Measurements from ENCODE around the gene PITPNM1.
A peak's percentile ranks its signal among the peaks of the same experiment; 100 is the strongest.

The PITPNM1 gene

GRCh38 chr11:67502328-67502979 lies 2.7 kb downstream of the PITPNM1 start:
- no peak for DNase-seq

DNA sequence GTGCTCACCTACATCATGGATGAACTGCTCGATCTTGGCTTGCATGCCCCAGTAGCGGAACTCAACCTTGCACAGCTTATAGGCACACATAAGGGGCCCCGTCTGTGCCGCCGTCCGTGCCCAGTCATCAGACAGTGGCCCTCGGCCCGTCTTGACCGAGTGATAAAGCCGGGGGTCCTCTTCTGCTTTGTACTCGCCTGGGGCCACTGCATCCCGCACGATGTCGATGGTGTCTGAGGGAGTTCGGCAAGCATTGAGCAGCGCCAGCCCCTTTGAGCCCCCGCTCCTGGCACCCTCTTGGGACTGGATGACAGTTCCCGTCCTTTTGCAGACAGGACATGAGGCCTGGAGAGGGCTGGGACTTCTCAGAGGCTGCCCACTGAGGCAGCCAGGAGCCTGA lies 3.3 kb downstream of the PITPNM1 start:
- no peak for DNase-seq

DNA sequence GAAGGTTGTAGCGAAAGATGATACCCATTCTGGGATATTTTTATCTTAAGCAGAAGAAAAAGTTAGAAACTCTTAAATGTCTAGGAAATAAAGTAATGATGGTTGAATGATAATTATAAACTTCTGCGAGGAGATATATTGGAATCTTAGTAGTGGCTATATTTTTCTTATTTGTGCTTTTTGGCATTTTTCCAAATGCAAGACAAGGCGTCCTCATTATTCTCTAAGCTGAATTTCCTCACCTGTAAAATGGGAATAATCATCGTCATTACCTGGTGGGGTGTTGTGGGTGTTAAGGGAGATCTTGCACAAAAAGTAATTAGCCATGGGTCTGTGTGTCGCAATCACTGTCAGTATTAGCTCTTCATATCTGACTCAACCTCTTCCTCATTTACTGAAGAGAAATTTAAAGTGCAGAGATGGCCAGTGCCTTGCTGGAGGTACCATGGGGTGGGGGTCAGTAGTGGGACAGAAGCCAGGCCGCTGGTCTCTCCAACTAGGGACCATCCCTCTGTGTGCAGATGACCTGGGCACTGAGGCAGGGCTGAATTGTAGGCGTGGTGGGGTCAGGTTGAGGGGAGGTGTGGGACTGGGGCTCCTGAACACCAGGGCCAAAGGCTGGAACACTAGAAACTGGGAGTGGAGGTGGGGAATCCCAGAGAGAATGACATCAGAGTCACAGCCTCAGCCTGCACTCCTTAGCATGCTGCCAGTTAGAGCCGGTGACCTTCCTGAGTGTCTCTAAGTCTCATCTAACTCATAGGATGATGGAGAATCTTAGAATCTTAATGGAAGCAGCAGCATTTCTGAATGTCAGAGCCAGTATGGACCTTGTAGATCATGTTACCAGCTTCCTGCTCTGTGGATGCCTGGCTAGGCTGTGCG lies 4.1 kb downstream of the PITPNM1 start:
- DNase-seq = peak; percentile 1

- DNase-seq = no peak
Measured at GRCh38 chr11:67500484-67500821, 4.7 kb downstream of the PITPNM1 start.

DNA sequence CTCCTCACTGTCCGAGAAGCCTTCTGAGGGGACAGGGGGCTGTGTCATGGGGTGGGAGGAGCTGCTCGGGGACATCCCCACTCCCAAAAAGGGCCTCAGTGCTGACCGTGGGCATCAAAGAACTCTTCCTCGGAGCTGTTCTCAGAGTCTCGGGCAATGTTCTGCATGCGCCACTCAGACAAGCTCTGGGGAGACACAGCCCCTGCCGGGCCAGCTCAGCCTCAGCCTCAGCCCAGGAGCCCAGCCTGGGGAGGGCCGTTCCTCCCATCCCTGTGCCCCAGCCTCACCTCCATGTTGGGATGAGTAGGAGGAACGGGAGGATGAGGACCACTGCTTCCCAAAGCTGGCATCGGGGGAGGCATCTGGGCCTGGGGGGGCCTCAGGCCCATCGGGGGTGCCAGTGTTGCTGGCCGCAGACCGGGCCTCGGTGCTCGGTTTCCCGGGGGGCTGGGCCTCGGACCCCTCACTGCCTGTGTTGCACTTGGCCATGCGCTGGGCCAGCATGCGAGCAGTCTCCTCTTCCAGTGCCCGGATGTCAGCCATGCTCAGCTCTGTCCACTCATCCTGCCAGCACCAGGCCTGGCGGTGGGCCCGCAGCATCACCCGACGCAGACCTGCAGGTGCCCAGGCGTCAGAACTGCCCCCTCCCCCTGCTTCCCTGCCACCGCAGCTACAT lies 5.2 kb downstream of the PITPNM1 start:
- DNase-seq = no peak

- no peak for DNase-seq
Measured at GRCh38 chr11:67498544-67498972, 6.6 kb downstream of the PITPNM1 start.

DNA sequence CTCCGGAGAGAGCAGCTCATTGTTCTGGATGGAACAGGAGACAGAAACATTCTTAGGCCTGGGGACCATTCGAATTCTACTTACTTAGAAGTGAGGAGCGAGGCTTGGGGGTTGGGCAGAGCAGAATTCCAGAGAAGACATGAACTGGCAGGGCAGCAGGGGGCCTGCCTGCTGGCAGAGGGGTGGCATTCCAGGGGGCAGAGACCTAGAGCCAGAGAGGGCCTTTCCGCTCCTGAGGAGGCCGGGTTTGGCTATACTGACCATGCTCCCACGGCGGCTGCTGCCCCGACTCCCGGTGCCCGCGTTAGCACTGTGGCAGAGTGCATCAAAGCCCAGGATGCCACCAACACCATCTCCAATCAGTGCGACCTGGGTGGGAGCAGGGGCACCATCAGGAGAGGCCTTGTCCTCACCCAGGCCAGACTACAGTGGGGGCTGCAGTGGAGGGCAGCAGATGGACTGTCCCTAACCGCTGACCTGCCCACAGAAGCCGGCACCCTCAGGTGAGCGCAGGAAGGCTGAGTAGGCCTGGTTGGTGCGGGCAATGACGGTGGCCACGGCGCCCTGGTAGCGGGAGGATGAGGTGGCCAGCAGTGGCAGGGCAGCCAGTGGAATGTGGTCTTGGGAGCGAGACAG lies 7.4 kb downstream of the PITPNM1 start:
- no peak for DNase-seq

DNA sequence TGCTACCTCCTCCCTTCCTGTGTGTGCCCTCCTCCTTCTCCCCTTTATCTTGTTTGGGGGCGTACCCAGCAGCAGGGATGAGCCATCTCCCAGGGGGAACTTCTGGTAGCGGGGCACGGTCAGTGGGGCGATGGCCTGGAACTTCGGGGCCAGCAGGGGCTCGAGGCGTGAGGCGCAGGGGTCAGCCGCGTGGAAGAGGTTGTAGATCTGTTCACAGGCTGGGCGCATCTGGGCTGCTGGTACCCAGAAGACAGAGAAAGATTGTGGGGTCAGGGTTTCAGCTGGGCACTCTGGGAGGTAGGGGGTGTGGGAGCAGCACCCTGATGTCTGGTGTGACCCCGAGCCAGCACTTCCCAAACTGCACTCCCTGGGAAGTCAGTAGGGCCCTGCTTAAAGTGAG lies 9.1 kb downstream of the PITPNM1 start:
- no peak for DNase-seq

GRCh38 chr11:67495234-67496005 lies 9.7 kb downstream of the PITPNM1 start:
- no peak for DNase-seq

DNA sequence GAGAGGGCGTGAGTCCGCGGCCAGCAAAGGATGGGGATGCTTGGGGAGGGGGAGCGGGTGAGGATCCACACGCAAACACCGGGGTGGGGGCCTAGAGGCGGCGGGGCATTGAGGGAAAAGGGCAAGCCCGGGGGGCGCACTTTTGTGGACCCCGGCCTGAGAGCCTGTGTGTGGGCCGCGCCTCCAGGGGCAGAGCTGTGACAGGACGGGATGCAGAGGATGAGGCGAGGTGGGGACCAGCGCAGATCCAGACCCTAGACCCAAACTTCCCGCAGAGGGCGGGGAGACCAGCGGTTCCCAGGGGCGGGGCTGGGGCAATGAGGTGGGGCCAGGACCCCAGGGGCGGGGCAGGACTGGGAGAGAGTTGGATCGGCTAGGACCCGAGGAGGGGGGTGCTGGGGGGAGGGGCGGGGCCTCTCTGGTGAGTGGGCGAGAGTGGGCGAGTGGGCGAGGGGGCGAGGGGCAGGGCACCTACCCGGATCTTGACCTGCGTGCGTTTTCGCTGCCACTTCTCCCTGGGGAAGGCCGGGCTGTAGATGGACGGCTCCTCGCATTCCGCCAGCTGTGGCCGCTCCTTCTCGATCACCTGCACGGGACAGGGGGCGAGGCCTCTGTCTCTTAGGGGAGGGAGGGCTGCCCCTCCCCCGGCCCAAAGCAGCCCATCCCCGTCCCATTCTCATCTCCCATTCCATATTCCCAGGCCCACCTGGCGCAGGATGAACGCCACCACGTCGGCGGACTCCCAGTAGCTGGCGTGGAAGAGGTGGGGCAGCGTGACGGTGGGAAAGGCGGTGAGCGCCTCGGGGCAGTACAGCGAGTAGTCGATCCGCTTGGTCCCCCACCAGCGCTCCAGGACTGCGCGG lies 10.6 kb downstream of the PITPNM1 start:
- no peak for DNase-seq

DNA sequence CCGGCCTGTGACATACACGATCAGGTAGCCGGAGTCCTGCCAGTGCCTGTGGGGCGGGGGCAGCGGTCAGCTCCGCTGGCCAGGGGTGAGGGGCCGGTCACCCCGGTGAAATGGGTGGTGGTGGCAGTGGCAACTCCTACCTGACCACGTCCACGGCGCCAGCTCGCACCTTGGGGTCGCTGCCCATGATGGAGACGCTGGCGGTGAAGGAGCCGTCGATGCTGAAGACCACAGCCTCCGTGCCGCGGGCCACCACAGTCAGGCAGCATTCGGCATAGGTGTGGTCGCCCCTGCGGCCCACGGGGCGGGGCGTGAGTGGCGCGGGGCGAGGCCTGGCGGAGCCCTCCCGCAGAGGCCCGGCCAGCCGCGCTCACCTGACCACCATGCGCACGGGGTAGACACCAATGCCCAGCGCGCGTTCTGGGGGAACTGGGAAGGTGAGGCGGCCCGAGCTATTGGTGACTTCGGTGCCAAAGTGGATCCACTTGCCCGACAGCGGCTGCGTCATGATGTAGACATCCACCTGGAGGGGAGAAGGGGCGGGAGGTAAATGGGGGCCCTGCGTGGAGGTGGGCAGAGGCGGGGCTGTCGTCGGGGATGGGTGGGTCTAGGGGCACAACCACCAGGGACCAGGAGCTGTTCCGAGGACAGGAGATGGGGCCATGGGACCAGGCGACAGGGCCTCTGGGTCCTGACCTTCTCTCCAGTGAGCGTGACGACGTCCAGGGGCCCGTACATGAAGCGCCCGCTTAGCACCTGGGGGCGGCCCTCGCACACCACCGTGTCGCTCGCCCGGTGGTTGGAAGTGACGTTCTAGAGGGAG lies 11.4 kb downstream of the PITPNM1 start:
- no peak for DNase-seq

DNA sequence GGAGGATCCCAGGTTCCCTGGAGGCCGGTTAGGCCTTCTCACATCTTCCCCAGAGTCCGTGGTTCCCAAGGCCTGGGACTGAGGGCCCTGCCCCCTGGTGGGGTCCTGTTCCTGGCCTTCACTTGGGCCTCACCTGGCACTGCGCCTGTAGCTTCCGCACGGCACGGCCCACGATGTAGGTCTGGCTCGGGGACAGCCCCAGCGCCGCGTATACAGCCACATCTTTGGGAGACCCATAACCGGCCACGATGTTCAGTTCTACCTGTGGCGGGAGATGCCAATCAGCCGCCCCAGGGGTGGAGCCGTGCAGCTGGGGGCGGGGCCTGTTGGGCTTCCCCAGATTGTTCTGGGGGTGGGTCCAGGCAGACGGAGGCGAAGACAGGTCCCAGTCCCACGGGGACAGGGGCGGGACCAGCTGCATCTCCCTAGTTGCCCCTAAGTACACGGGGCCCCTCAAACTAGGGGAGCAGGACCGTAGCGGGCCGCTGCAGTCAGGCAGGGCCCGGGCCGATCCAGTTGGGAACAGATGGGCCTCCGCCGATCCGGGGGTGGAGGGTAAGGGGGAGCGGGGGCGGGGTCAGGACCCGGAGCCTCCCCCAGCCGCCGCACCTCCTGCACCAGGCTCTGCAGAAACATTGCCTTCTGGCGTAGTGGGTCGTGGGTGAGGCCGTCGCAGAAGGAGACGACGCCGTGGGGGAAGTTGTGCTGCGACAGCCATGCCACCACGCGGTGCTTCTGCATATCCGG lies 12.2 kb downstream of the PITPNM1 start:
- DNase-seq = no peak

DNA sequence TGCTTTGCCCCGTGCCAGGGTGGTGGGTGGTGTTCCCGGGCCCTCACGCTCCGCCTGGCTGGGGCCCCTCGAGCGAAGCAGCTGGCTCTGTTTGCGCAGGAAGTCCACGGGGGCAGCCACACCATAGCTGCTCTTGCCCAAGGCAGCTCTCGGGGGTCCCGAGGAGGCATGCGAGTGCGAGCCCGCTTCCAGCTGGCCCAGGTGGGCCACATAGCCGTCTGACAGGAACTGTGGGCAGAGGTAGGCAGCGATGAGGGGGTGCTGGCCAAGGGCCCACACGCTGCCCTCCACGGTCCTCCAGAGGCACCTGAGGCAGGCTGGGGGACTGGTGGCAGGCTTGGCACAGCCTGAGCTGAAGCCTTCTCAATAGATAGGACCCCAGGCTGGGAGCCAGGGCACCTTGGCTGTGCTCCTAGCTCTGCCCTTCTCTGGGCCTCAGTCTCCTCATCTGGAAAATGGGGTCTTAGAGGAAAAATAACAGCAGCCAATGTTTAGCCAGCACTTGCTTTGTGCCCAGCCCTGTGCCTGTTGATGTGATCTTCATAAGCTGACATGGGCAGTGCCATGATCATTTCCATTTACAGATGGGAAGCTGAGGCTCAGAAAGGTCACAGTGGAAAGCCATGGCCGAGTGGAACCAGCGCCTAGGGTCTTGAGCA lies 13.0 kb downstream of the PITPNM1 start:
- DNase-seq = no peak

DNA sequence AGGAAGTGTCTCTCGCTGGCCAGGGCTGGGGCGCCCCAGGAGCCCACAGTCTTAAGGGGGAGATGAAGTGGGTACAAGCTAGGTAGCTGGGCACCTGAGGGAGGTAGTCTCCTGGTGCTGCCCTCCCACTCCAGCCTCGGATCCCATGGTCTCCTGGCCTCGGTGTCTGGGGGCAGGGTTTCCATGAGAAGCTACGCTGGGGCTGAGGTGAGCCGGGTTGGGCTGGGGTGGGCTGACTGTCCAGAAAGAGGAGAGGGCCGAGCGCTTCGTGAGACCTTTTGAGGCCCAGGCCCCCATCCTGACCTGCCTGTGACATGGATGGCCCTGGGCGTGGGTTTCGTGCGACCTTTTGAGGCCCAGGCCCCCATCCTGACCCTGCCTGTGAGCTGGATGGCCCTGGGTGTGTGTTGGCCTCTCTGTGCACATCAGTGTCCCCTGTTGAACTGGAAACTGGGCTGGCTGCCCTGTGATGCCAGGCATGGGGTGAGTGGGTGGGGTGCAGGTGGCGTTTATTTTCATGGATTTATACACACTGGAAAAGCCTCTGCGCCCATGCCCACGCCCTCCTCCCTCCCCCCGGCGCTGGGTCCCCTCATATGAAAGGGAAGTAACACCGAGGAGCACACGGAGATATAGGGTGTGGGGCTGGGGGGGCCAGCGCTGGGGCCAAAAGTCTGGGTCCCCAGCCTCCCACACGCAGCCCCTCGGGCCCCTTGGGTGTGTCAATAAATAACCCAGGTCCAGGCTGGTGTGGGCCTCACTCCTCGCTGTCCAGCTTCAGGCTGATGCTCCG lies 13.7 kb downstream of the PITPNM1 start:
- no peak for DNase-seq

GRCh38 chr11:67490727-67491065 lies 14.5 kb downstream of the PITPNM1 start:
- no peak for DNase-seq

DNA sequence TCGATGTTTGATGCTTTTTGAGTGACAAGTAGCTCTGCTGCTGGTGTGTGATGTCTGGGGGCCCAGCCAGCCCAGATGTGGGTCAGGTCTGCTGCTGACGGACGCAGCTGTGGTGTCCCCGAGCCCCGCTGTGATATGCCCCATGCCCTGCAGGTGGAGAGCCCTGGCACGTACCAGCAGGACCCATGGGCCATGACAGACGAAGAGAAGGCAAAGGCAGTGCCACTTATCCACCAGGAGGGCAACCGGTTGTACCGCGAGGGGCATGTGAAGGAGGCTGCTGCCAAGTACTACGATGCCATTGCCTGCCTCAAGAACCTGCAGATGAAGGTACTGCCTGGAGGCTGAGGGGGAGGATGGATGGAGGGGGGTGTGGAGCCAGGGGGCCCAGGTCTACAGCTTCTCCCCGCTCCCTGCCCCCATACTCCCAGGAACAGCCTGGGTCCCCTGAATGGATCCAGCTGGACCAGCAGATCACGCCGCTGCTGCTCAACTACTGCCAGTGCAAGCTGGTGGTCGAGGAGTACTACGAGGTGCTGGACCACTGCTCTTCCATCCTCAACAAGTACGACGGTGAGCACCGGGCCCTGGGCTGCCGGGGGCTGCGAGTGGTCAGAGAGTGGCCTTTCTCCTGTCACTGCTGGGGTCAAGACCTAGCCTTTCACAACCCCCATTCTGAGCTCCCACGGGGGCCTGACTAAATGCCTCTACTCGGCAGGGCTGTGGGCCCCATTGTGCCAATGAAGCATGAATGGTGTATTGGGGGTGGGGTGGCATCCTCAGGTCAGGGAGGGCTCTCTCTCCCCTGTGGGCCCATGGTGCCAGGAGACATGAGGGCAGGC lies 15.1 kb downstream of the PITPNM1 start:
- no peak for DNase-seq

DNA sequence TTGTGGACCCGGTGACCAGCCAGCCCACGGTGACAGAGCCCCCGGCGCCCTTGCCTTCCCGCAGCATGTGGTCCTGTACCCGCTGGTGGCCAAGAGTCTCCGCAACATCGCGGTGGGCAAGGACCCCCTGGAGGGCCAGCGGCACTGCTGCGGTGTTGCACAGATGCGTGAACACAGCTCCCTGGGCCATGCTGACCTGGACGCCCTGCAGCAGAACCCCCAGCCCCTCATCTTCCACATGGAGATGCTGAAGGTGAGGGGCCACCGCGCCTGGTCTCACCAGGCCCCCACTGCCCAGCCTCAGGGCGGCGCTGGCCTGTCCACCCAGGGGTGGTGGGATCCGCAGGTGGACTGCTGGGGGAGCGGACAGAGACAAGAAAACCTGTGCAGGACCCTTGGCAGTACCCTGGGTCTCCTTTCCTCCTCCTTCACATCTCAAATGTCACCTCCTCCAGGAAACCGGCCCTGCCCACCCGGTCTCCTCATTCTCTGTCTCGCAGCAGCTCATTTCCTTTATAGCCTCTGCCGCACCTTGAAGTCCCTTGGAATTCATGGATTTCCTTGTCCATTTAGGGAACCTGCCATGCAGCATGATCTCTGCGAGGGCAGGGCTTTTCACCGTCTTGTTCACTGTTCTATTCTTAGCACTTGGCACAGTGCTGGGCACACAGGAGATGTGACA lies 15.8 kb downstream of the PITPNM1 start:
- no peak for DNase-seq

Data from GF-D8 (cell line).